Measurements from ENCODE around the gene FBXL14.

Gene FBXL14

DNA sequence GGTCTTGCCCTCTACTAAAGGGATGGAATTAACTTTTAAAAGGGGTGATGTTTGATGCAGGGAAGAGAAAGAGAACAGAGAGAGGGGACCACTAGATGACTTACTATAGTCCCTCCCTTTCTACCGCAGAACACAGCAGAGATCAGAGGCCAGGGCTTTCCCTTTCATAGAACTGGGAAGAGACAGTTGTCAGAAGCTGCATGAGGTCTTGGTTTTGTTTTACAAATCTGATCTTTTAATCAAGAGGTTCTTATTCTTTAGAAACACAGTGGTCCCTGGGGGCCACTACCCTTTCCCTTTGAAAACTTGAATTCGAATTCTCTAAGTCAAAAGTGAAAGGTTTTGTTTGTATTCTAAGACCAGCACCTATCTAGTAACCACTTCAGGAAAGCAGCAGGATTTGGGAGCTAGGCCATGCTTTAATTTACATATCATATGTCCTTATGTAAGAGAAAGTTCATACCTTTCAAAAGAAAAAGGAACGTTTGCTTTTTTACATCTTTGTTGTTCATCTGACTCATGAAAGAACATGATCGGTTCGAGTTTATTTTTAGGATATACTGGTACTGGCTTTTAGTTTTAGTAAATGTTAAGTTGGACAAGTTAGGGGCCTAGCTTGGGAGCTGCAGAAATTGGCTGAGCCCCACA, 6.3 kb downstream of the FBXL14 start:
- ChIA-PET CTCF (interaction anchor here (0.6 to 7.4 kb wide), 6 partner anchors 12 to 774 kb away, joined by 3 to 67 read pairs (median 3); no protein-coding TSS in a partner anchor), POLR2A (interaction anchor here (0.6 kb wide), 1 partner anchor 23 kb away, joined by 3 read pairs; no protein-coding TSS in a partner anchor)
- TF ChIP-seq, protein P1, sequence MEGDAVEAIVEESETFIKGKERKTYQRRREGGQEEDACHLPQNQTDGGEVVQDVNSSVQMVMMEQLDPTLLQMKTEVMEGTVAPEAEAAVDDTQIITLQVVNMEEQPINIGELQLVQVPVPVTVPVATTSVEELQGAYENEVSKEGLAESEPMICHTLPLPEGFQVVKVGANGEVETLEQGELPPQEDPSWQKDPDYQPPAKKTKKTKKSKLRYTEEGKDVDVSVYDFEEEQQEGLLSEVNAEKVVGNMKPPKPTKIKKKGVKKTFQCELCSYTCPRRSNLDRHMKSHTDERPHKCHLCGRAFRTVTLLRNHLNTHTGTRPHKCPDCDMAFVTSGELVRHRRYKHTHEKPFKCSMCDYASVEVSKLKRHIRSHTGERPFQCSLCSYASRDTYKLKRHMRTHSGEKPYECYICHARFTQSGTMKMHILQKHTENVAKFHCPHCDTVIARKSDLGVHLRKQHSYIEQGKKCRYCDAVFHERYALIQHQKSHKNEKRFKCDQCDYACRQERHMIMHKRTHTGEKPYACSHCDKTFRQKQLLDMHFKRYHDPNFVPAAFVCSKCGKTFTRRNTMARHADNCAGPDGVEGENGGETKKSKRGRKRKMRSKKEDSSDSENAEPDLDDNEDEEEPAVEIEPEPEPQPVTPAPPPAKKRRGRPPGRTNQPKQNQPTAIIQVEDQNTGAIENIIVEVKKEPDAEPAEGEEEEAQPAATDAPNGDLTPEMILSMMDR (IDR thresholded peaks at IDR 0.05; ENCODE audit: insufficient read depth, low read length, missing control alignments) = no peak
- DNase-seq (ENCODE audit: low read depth, low spot score) = no peak
- H3K4me3 ChIP-seq (ENCODE audit: low read depth, low read length) = no peak overlapping the region; the same call in 1 of the 2 replicates

DNA sequence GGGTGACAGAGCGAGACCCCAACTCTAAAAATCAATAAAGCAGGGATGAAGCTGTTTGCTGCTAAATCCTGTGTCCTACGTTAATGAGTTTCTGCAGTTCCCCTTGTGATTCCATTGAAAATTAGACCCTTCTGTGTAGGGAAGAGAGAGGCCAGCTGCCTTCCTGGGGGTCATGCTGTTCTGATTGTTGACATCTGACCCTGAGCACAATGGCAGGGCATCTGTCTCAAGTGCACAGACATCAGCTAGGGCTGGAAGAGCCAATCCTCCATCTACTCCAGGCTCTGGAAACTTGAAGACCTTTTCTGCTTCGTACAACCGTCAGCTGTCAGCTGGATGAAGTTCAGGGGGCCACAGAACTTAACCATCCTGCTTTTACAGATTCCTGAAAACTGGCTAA, 10.1 kb downstream of the FBXL14 start:
- DNase-seq (ENCODE audit: low read depth, low spot score) = no peak
- ChIA-PET CTCF (interaction anchor here (0.6 to 8.0 kb wide), 29 partner anchors 8 to 768 kb away, joined by 3 to 207 read pairs (median 5); partner anchors contain the start of gene RAD52), POLR2A (interaction anchor here (1.1 kb wide), 1 partner anchor 466 kb away, joined by 5 read pairs; no protein-coding TSS in a partner anchor)
- TF ChIP-seq, protein P1 (IDR thresholded peaks at IDR 0.05; ENCODE audit: insufficient read depth, low read length, missing control alignments) = no peak
- H3K4me3 ChIP-seq (ENCODE audit: low read depth, low read length) = no peak overlapping the region

DNA sequence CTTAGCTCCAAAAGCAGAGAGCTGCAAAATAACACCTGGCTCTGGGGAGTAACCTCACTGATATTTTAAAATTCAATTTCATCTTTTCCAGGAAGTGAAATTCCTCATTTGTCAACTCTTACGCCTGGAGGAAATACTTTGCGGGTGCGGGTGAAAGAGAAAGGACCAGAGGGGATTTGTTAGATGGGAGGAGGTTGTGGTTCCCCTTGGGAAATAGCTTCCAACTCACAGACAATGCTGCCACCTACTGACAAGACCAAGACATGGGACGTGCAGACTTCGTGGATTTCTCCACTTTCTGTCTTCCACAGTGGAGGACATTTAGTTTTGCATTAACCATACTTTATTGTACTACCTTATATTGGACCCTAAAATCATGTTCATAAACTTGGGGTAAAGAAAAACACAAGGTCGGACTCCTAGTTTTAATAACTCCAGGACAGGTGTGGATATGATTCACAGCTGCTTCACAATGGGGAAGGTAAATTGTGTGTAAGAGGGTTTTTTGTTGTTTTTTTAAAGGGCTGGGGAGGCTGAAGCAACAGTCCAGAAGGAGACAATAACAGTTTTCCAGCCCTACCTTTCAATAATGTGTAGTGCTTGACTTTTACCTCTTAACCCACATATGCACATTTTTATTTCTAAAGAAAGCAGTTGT, 10.8 kb downstream of the FBXL14 start:
- CTCF ChIA-PET = interaction anchor here (0.6 to 8.0 kb wide), 46 partner anchors 9 to 767 kb away, joined by 3 to 207 read pairs (median 4); partner anchors contain the start of gene RAD52
- DNase-seq (ENCODE audit: low read depth, low spot score) = no peak
- TF ChIP-seq, protein P1 (IDR thresholded peaks at IDR 0.05; ENCODE audit: insufficient read depth, low read length, missing control alignments) = peak; percentile 84
- POLR2A ChIA-PET = interaction anchor here (0.7 to 1.1 kb wide), 2 partner anchors 401 to 466 kb away, joined by 3 to 5 read pairs; no protein-coding TSS in a partner anchor
- peak overlapping the region; percentile 24 for H3K4me3 ChIP-seq (ENCODE audit: low read depth, low read length)

DNA sequence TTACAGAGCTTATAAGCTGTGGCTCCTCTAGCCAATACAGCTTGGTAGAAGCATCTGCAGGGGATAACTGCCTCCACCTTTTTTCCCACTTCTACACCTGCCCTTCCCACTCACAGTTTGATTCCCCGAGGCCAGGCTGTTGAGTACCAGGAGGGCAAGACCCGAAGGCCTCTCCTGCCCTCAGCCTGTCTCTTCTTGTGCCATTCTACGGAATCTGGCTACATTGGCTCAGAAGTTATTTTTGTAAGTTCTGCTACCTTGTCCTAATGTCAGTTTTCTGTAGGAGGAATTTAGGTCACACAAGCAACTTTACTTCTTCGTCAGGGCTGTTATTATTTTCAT, 11.7 kb downstream of the FBXL14 start:
- CTCF ChIA-PET = interaction anchor here (0.7 to 8.0 kb wide), 36 partner anchors 8 to 676 kb away, joined by 3 to 207 read pairs (median 4); partner anchors contain the start of gene RAD52
- DNase-seq (ENCODE audit: low read depth, low spot score) = no peak
- POLR2A ChIA-PET = interaction anchor here (1.7 kb wide), 1 partner anchor 108 kb away, joined by 6 read pairs; no protein-coding TSS in a partner anchor
- H3K4me3 ChIP-seq (ENCODE audit: low read depth, low read length) = no peak overlapping the region
- TF ChIP-seq, protein P1 (IDR thresholded peaks at IDR 0.05; ENCODE audit: insufficient read depth, low read length, missing control alignments) = no peak

DNA sequence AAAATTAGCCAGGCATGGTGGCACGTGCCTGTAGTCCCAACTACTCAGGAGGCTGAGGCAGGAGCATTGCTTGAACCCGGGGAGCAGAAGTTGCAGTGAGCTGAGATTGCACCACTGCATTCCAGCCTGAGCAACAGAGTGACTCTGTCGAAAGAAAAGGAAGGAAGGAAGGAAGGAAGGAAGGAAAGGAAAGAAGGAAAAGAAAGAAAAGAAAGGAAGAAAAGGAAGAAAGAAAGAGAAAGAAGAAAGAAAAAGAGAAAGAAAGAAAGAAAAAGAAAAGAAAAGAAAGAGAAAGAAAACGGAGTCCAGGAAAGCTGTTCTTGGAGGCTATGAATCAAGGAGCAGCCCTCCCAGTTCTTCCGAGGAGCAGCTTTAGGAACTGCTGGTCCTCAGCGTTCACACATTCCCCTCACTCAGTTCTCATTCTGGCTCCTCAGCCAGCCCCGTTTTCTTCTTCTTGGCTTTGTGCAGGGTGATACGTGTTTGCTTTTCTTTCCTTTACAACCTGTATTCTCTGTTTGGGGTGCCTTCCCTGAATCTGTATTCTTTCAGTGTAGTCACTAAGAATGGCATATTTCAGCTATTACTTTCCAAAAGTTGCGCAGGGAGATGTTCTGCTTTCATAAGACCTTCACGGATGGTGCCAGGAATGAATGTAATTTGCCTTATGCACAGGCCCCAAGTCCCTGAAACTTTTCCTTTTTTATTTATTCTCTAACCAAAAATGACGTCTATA, 12.2 kb downstream of the FBXL14 start:
- POLR2A ChIA-PET = interaction anchor here (1.7 kb wide), 1 partner anchor 108 kb away, joined by 6 read pairs; no protein-coding TSS in a partner anchor
- CTCF ChIA-PET = interaction anchor here (1.0 to 8.0 kb wide), 14 partner anchors 8 to 489 kb away, joined by 3 to 207 read pairs (median 5); no protein-coding TSS in a partner anchor
- H3K4me3 ChIP-seq (ENCODE audit: low read depth, low read length) = no peak overlapping the region
- TF ChIP-seq, protein P1 (IDR thresholded peaks at IDR 0.05; ENCODE audit: insufficient read depth, low read length, missing control alignments) = no peak
- no peak for DNase-seq (ENCODE audit: low read depth, low spot score)

Measured in AG04449 (cell line).